Ascending aorta (tissue), 2 donors: ENCODE results near the gene PDE6G. TPM values are rescaled to one million over a fixed set of nuclear protein-coding genes. Genes with fewer than 3 reads are reported as not detected.

Experiments
- DNase-seq, 2 donors: peaks; one replicate each; pipeline ENCODE4 v3.0.0-alpha.2; 2019; ENCODE audit warnings: low spot score in 2 of 2
- H3K27ac ChIP-seq, 2 donors: fragments of 200-600 bp; sonication (generic); one replicate each; pipeline ENCODE4 v1.5.1; 2016 to 2017; ENCODE audit warnings: mild to moderate bottlenecking in 1 of 2
- H3K27me3 ChIP-seq: fragments of 200-600 bp; sonication (generic); one replicate; pipeline ENCODE4 v1.5.1; 2017
- H3K36me3 ChIP-seq, 2 donors: fragments of 200-600 bp; sonication (generic); one replicate each; pipeline ENCODE4 v1.5.1; 2016
- H3K4me1 ChIP-seq, 2 donors: fragments of 200-600 bp; sonication (generic); one replicate each; pipeline ENCODE4 v1.5.1; 2016 to 2017; ENCODE audit warnings: mild to moderate bottlenecking in 1 of 2
- H3K4me3 ChIP-seq, 2 donors: fragments of 200-600 bp; sonication (generic); one replicate each; pipeline ENCODE4 v1.5.1; 2016 to 2017; ENCODE audit warnings: mild to moderate bottlenecking in 1 of 2
- H3K9me3 ChIP-seq, 2 donors: fragments of 200-600 bp; sonication (generic); one replicate each; pipeline ENCODE4 v1.5.1; 2016
- intact Hi-C: fragments of 100-400 bp; cut with DNase I; formaldehyde crosslinking; loops from one replicate; pipeline ENCODE4 v1.15.1; 2023
- total RNA-seq: library from RNA; depleted of rRNA; stranded (reverse); fragments of >200 nt; gene quantifications from one replicate; pipeline ENCODE4 v1.1.0, GENCODE V29; 2016
- TF ChIP-seq, protein P1 (sequence below), 3 experiments: fragments of 200-600 bp in 2 of 3; fragments of 450-650 bp in 1 of 3; sonication (generic) in 2 of 3; IDR thresholded peaks; one replicate each; pipeline ENCODE4 v1.5.1; 2016 to 2019; ENCODE audit warnings: antibody characterized with exemption in 3 of 3, mild to moderate bottlenecking in 1 of 3, moderate library complexity in 1 of 3

Gene PDE6G
- total RNA-seq, 1 donor from 2014 or later: not detected

DNA sequence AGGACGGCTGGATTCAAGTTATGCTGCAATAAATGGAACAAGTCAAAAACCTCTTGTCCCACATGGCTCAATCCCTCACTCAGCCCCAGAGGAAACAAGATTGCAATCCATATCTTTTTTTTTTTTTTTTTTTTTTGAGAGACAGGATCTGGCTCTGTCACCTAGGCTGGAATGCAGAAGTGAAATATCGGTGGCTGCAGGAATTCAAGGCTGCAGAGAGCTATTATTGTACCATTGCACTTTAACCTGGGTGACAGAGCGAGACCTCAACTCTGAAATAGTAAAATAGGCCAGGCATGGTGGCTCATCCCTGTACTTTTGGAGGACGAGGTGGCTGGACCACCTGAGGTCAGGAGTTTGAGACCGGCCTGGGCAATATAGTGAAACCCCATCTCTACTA is 2.7 kb upstream of the PDE6G start:
- Histone ChIP-seq H3K9me3 (no peaks in the 10 kb centered on the region), H3K36me3 (no peaks in the 10 kb centered on the region), H3K4me3 (no peak overlapping the region), H3K27ac (no peak overlapping the region), H3K4me1 (no peaks in the 10 kb centered on the region), H3K27me3 (peaks cover 5% of the 10 kb centered on the region)
- intact Hi-C loops: no loop called here
- no peak for DNase-seq
- TF ChIP-seq, protein P1, sequence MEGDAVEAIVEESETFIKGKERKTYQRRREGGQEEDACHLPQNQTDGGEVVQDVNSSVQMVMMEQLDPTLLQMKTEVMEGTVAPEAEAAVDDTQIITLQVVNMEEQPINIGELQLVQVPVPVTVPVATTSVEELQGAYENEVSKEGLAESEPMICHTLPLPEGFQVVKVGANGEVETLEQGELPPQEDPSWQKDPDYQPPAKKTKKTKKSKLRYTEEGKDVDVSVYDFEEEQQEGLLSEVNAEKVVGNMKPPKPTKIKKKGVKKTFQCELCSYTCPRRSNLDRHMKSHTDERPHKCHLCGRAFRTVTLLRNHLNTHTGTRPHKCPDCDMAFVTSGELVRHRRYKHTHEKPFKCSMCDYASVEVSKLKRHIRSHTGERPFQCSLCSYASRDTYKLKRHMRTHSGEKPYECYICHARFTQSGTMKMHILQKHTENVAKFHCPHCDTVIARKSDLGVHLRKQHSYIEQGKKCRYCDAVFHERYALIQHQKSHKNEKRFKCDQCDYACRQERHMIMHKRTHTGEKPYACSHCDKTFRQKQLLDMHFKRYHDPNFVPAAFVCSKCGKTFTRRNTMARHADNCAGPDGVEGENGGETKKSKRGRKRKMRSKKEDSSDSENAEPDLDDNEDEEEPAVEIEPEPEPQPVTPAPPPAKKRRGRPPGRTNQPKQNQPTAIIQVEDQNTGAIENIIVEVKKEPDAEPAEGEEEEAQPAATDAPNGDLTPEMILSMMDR (IDR thresholded peaks at IDR 0.05): no peak

DNA sequence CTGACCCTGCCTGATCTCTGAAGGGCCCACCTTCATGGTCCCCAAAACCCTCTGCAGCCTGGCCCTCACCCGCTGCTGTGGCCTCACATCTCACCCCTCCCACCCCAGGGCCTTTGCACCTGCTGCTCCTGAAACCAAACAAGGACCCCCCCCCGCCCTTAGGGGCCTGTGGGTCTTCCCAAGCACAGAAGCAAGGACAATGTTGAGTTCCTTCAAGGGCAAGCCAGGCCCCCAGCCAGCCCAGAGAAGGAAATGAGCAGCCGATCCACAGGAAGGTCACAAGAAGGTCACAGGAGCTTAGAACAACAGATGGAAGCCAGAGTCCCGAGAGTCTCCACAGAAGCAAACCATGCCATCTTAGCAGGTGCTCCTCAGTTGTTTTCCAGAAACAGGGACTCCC is 493 bp upstream of the PDE6G start:
- intact Hi-C loops: no loop called here
- Histone ChIP-seq H3K4me1 (no peaks in the 10 kb centered on the region), H3K27ac (no peak overlapping the region), H3K4me3 (no peak overlapping the region), H3K9me3 (no peaks in the 10 kb centered on the region), H3K36me3 (no peaks in the 10 kb centered on the region), H3K27me3 (peaks cover 5% of the 10 kb centered on the region)
- TF ChIP-seq, protein P1 (IDR thresholded peaks at IDR 0.05): no peak
- DNase-seq: no peak

DNA sequence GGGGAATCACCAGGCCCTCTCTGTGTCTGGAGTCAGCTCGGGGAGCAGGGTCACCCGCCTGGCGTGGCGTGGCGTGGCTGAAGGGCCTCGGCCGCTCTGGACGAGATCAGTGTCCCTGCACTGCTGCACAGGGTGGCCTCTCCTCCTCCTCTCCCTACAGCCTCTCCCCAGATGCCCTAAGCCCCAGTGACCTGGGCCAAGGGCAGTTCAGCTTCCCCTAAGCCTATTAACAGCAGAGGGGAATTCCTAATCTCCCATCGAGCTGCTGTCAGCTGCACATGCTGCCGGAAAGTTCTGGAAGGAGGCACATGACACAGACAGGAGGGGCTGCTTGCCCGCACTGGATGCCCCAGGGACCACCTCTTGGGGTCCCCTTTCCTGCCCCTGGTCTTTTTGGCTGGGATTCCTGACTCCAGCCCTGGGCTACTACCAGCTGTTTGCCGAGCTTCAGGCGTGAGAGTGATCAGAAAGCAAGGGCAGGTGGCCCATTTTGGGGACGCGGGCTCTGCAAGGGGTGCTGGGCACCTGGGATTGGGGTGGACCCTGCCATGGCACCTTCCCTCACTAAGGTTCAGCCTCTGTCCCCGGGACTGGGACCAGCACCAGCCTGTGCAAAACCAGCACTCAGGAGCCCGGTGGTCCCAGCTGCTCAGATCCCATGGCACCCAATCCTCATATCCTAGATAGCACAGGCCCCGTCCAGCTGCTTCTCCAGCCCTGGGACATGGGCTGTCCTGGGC is 794 bp downstream of the PDE6G start:
- no peaks in the 10 kb centered on the region for H3K9me3 ChIP-seq
- intact Hi-C loops: no loop called here
- TF ChIP-seq, protein P1 (IDR thresholded peaks at IDR 0.05): no peak
- H3K4me1 ChIP-seq: no peaks in the 10 kb centered on the region
- H3K27me3 ChIP-seq: peaks cover 5% of the 10 kb centered on the region
- H3K27ac ChIP-seq: no peak overlapping the region
- no peak overlapping the region for H3K4me3 ChIP-seq
- no peaks in the 10 kb centered on the region for H3K36me3 ChIP-seq
- no peak for DNase-seq

DNA sequence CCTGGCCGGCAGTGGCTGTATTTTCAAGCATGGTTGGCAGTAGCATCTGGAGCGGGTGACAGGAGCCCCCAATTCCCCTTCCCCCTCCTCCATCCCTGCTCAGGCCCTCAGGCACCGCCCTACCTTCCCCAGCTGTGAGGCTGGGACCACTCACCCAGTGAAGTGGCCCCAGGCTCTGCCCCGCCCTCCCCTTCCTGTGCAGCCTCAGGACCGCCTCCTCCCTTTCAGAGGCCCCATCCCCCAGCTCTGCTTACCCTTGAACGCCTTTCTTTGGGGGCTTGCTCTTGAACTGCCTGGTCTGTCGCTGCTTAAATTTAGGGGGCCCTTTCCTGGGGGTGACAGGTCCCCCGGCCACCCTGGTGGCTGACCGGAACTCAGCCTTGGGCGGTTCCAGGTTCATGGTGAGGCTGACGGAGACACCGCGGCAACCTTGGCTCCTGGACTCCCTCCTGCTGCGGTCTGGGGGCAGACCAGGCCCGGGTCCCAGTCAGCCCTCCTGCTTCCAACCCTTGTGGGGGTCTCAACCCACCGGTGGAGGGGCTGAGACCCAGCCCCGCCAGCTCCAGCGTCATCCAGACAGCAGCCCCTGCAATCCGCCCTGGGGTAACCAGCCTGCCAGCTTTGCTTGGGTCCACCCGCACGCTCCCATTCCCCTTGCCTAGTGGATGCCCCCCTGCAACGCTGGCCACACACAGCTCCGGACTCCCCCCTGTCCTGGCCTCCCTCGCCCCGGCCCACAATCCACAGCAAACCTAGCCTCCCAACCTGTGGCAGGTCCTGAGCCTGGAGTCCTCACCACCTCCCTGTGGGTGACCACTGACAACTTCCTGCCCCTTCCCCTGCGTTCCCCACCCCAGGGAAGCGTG is 3.2 kb downstream of the PDE6G start:
- H3K27ac ChIP-seq: no peak overlapping the region
- no peak overlapping the region for H3K4me3 ChIP-seq
- H3K36me3 ChIP-seq: no peaks in the 10 kb centered on the region

DNA sequence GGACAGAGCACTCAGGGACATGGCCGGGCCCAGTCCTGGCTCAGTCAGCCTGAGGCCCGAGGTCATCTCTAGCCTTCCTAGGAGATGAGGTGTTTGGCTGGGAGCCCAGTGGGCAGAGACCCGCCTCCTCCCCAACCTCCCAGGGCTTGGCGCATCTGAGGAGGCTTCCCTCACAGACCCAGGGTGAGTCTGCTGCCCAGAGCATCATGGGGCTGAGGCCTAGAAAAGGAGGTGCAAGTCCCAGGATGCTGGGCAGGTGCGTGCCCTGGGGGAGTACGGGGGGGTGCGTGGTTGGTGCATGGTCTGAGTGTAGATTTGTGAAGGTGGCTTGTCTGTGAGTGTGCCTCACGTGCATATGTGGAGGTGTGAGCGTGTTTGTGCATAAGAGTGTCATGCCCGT is 4.7 kb downstream of the PDE6G start:
- TF ChIP-seq, protein P1 (IDR thresholded peaks at IDR 0.05): no peak
- Histone ChIP-seq H3K27me3 (peaks cover 5% of the 10 kb centered on the region), H3K9me3 (peaks cover 0 to 4% of the 10 kb centered on the region in 2 donors), H3K4me1 (no peaks in the 10 kb centered on the region), H3K4me3 (no peak overlapping the region), H3K36me3 (no peaks in the 10 kb centered on the region), H3K27ac (no peak overlapping the region)
- no peak for DNase-seq
- intact Hi-C loops: no loop called here

More for the DNA sequence above, 3.2 kb downstream of the PDE6G start:
- H3K4me1 ChIP-seq: no peaks in the 10 kb centered on the region
- intact Hi-C loops: no loop called here
- TF ChIP-seq, protein P1 (IDR thresholded peaks at IDR 0.05): no peak
- no peak for DNase-seq
- peaks cover 0 to 4% of the 10 kb centered on the region in 2 donors for H3K9me3 ChIP-seq
- peaks cover 5% of the 10 kb centered on the region for H3K27me3 ChIP-seq
